AG04449 (cell line): ENCODE data around the gene CIB4.

Experiments
- CTCF ChIA-PET: fragments of 350-600 bp; formaldehyde crosslinking; extraction: SDS; loops from one replicate; lab custom pipeline; 2021; ENCODE audit warnings: antibody characterized with exemption; lab: Yijun Ruan, JAX
- POLR2A ChIA-PET: fragments of 400-600, 350-600 bp; formaldehyde crosslinking; extraction: SDS; loops from one replicate; lab custom pipeline; 2020; ENCODE audit warnings: antibody characterized with exemption, inconsistent platforms; lab: Yijun Ruan, JAX
- DNase-seq: peaks from one replicate; pipeline ENCODE4 v3.0.0-alpha.2; 2010; ENCODE audit warnings: low read depth, low spot score
- H3K4me3 ChIP-seq: 2 replicates; pipeline ENCODE4 v1.5.1; 2011; ENCODE audit warnings: low read depth, mild to moderate bottlenecking, control low read depth, low read length
- TF ChIP-seq, protein P1 (sequence below): IDR thresholded peaks from one replicate; pipeline ENCODE4 v1.5.1; 2011; ENCODE audit warnings: mild to moderate bottlenecking, moderate library complexity, low read length, control low read depth, inconsistent platforms; ENCODE audit not compliant: insufficient read depth; ENCODE audit errors: missing control alignments

The CIB4 gene

DNA sequence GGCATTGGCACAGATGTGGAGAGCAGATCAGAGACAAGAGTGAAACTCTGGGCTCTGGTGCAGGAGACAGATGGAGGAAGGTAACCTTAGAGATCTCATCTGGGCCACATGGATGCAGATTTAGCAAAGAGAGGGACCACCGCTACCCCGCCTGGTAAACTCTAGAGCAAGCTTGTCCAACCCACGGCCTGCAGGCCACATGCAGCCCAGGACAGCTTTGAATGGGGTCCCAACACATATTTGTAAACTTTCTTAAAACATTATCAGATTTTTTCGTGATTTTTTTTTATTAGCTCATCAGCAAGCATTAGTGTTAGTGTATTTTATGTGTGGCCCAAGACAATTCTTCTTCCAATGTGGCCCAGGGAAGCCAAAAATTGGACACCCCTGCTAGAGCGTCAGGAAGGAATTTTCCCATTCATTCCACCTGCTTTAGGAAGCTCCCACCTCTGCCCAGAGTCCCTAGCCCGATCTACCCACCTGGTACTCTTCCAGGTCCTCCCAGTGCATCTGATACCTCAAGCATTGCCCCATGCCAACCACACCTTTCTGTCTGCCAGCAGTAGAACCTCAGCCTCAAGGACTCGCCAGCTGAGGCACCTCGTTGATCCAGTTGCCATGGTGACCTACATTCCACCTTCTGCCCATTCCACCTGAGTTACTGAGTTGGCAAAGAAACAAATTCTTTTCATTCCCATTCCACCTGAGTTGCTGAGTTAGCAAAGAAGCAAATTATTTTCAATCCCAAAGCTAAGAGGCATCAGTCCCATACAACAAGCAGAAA lies at the start of gene CIB4:
TSS of gene CIB4 (minus strand) at position 586 of the 784 bp plus-strand sequence. CDS start at position 534, 52 bp downstream.
- POLR2A ChIA-PET, result no interaction called here
- H3K4me3 ChIP-seq, result no peak within 1 kb of the TSS
- CTCF ChIA-PET, result interaction anchor here (0.8 to 1.8 kb wide), 2 partner anchors 36 to 44 kb away, joined by 3 to 6 read pairs; no protein-coding TSS in a partner anchor
- DNase-seq, result no peak
- TF ChIP-seq, protein P1, sequence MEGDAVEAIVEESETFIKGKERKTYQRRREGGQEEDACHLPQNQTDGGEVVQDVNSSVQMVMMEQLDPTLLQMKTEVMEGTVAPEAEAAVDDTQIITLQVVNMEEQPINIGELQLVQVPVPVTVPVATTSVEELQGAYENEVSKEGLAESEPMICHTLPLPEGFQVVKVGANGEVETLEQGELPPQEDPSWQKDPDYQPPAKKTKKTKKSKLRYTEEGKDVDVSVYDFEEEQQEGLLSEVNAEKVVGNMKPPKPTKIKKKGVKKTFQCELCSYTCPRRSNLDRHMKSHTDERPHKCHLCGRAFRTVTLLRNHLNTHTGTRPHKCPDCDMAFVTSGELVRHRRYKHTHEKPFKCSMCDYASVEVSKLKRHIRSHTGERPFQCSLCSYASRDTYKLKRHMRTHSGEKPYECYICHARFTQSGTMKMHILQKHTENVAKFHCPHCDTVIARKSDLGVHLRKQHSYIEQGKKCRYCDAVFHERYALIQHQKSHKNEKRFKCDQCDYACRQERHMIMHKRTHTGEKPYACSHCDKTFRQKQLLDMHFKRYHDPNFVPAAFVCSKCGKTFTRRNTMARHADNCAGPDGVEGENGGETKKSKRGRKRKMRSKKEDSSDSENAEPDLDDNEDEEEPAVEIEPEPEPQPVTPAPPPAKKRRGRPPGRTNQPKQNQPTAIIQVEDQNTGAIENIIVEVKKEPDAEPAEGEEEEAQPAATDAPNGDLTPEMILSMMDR, result no peak

DNA sequence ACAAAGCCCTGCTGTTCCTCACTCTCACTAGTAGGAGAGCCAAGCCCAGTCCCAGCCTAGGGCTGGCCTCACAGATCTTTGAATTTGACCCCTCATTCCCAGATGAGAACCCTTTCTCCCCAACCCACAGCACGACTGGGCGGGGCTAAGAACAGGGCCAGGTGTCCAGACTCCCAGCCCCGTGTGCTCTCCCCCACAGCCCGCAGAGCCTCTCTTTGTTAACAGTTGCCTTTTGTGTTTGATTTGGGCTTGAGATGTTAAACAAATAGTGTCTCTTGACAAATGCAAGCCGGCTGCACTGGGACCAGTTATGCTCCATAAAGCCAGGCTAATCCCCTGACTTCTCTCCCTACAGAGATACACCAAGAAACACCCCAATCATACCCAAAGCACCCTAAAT lies 46.6 kb upstream of the CIB4 start:
- no peak for DNase-seq
- no peak overlapping the region for H3K4me3 ChIP-seq
- POLR2A ChIA-PET, result no interaction called here
- TF ChIP-seq, protein P1, result no peak
- CTCF ChIA-PET, result no interaction called here

DNA sequence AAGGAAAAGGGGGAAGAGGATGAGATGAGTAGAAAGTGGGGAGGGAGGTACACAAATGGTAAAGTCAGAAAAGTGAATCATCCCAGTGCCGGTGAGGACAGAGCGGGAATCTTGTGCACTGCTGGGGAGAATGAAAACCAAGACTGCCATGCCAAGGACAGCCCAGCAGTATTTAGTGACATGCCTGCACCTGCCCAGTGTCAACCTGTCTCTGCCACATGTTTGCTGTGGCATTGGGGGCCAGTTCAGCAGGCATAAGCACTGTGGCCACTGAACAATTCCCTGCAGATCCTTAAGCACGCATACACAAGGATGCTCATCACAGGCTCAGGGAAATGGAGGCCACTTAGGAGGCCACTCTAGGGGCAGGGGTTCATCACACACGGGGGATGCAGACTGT lies 46.2 kb upstream of the CIB4 start:
- ChIA-PET CTCF (no interaction called here), POLR2A (no interaction called here)
- H3K4me3 ChIP-seq, result no peak overlapping the region
- TF ChIP-seq, protein P1, result no peak
- no peak for DNase-seq

DNA sequence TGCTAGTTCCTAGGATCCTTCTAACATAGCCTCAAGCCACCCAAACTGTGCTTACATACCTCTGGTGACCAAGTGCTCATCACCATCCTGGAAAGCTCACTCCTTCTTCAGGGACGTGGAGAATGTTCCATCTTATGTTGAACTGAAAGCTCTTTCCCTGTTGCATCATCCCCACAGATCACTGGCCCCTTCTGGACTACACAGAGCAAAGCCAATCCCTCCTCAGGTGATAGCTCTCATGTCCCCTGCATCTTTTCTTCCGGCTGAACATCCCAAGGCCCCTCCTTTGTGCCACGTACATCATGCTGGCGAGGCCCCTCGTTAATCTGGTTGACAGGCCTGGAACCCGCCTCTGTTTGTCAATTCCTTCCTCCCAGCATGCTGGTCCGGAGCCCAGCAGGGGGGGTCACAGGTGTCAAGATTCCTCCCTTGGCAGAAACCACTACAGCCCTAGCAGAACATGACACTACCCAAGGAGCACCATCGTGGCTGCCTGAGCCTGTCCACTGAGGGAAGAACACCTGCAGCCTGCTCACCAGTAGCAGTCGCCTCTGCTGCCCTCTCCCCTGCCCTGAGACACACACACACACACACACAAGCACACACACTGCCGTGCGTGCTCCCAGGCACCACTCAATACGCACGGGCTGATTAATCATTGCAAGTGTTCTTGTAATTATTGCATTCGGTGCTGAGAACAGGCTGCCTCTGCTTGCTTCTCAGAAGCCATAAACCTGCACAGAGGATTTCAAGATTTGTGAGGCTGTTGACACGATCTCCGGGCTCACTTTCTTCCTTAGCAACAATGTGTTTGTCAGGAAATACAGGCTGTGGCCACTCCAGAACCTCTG lies 45.0 kb upstream of the CIB4 start:
- POLR2A ChIA-PET, result no interaction called here
- no peak for DNase-seq
- no peak overlapping the region for H3K4me3 ChIP-seq
- CTCF ChIA-PET, result no interaction called here
- TF ChIP-seq, protein P1, result no peak

DNA sequence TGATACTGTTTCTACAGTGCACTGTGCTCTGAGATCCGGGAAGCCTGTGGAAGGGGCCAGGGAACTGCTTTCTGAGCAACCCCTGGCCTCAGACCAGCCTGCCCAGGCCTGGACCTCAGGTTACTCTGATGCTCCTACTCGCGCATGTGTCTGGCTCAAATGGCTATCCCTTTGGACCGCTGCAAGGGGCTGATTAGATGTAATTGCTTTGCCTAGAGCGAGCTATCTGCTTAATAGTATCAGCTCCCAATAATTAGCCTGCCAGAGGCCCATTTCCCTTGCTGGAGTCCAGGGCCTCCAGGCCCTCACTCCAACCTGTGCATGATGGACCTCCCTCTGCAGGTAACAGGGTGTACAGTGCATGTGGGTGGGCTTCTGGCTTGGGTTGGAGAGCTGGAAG lies 44.2 kb upstream of the CIB4 start:
- no peak for DNase-seq
- ChIA-PET CTCF (interaction anchor here (1.2 kb wide), 1 partner anchor 27 kb away, joined by 3 read pairs; no protein-coding TSS in a partner anchor), POLR2A (no interaction called here)
- TF ChIP-seq, protein P1, result no peak
- H3K4me3 ChIP-seq, result no peak overlapping the region

DNA sequence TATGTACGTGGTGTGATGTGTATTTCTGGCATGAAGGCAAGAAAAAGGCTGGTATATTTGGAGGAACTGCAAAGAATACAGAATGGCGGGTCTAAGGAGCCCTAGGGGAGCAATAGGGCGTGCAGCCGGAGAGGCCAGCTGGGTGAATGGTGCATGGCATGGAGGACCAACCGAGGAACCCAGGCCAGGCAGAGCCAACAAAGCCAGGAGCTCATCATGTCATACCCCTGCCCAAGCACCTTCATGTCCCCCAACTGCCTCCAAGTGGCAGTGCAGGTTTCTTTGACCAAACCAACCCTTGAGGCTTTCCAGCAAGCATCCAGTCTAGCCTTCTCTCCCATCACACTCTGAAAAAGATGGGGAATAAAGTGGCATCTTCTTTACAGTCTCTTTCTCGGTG lies 42.4 kb upstream of the CIB4 start:
- POLR2A ChIA-PET, result no interaction called here
- CTCF ChIA-PET, result interaction anchor here (1.1 to 1.5 kb wide), 2 partner anchors 59 to 78 kb away, joined by 3 read pairs; no protein-coding TSS in a partner anchor
- H3K4me3 ChIP-seq, result no peak overlapping the region
- TF ChIP-seq, protein P1, result no peak
- no peak for DNase-seq
